ENCODE data around the gene PPP5C. TPM values are rescaled to one million over a fixed set of nuclear protein-coding genes. Genes with fewer than 3 reads are reported as not detected.

Gene PPP5C
- total and polyA plus RNA-seq, 4 donors, result 19.0 to 50.5 (median 28.3) TPM

DNA sequence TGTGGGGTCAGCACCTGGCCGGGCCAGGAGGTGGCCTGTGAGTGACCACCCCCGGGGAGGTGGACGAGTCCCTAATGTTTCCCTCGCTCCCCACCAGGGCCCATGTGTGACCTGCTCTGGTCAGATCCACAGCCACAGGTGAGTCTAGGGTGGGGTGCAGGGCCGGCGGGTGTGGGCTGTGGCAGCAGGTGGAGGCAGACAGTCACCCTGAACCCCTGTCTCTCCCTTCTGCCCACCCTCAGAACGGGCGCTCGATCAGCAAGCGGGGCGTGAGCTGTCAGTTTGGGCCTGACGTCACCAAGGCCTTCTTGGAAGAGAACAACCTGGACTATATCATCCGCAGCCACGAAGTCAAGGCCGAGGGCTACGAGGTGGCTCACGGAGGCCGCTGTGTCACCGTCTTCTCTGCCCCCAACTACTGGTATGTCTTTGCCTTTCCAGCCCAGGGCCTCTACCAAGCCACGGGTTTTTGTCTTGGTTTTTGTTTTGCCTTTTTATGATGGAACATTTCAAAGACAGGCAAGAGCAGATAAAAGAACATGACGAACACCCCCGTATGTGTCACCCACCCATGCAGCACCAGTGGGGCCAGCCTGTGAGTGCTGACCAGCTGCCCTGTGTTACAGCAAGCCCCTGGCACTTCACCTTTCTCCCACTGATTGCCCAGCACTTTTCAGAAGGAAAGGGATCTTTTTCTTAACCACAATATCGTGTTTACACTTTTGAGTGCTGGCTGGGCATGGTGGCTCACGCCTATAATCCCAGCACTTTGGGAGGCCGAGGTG lies 41.6 kb downstream of the PPP5C start:
- H3K9ac ChIP-seq (ENCODE audit: low read depth in 1 of 2, low read length in 2 of 2), result no peak overlapping the region
- no peak overlapping the region for H3K4me3 ChIP-seq (ENCODE audit: low read depth in 1 of 3, low read length in 3 of 3)
- 94% methylated on average over 25 of the region's 25 CpGs for WGBS
- H3K4me1 ChIP-seq (ENCODE audit: control insufficient read depth in 4 of 4, insufficient read depth in 4 of 4, low read length in 3 of 4), result peaks cover 0 to 5% (median 3%) of the 10 kb centered on the region in 4 donors
- H3K27ac ChIP-seq (ENCODE audit: low read depth in 1 of 2, low read length in 2 of 2), result no peak overlapping the region
- peaks cover 8 to 50% (median 21%) of the 10 kb centered on the region in 4 donors for H3K36me3 ChIP-seq (ENCODE audit: control insufficient read depth in 4 of 4, insufficient read depth in 3 of 4, low read depth in 1 of 4, low read length in 3 of 4)
- DNase-seq (ENCODE audit: low spot score), result no peak
- no peaks in the 10 kb centered on the region for H3K27me3 ChIP-seq (ENCODE audit: control insufficient read depth in 4 of 4, insufficient read depth in 4 of 4, low read length in 3 of 4)
- no peaks in the 10 kb centered on the region for H3K9me3 ChIP-seq (ENCODE audit: control insufficient read depth in 4 of 4, low read length in 3 of 4)
- TF ChIP-seq EGR1 (IDR thresholded peaks at IDR 0.05; ENCODE audit: low read depth in 2 of 2), result no peak
- TF ChIP-seq, protein P1, sequence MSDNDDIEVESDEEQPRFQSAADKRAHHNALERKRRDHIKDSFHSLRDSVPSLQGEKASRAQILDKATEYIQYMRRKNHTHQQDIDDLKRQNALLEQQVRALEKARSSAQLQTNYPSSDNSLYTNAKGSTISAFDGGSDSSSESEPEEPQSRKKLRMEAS (IDR thresholded peaks at IDR 0.05), result no peak
- TF ChIP-seq, protein P2, sequence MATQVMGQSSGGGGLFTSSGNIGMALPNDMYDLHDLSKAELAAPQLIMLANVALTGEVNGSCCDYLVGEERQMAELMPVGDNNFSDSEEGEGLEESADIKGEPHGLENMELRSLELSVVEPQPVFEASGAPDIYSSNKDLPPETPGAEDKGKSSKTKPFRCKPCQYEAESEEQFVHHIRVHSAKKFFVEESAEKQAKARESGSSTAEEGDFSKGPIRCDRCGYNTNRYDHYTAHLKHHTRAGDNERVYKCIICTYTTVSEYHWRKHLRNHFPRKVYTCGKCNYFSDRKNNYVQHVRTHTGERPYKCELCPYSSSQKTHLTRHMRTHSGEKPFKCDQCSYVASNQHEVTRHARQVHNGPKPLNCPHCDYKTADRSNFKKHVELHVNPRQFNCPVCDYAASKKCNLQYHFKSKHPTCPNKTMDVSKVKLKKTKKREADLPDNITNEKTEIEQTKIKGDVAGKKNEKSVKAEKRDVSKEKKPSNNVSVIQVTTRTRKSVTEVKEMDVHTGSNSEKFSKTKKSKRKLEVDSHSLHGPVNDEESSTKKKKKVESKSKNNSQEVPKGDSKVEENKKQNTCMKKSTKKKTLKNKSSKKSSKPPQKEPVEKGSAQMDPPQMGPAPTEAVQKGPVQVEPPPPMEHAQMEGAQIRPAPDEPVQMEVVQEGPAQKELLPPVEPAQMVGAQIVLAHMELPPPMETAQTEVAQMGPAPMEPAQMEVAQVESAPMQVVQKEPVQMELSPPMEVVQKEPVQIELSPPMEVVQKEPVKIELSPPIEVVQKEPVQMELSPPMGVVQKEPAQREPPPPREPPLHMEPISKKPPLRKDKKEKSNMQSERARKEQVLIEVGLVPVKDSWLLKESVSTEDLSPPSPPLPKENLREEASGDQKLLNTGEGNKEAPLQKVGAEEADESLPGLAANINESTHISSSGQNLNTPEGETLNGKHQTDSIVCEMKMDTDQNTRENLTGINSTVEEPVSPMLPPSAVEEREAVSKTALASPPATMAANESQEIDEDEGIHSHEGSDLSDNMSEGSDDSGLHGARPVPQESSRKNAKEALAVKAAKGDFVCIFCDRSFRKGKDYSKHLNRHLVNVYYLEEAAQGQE (IDR thresholded peaks at IDR 0.05), result no peak
- no peak for TF ChIP-seq YY1 (IDR thresholded peaks at IDR 0.05)
- TF ChIP-seq TAF1 (conservative IDR thresholded peaks at IDR 0.05), result no peak
- no peak for TF ChIP-seq SP1 (IDR thresholded peaks at IDR 0.05)
- TF ChIP-seq RAD21 (IDR thresholded peaks at IDR 0.05), result no peak
- TF ChIP-seq GABPA (IDR thresholded peaks at IDR 0.05 in 1 of 2, conservative IDR thresholded peaks at IDR 0.05 in 1 of 2), result no peak
- TF ChIP-seq, protein P3, sequence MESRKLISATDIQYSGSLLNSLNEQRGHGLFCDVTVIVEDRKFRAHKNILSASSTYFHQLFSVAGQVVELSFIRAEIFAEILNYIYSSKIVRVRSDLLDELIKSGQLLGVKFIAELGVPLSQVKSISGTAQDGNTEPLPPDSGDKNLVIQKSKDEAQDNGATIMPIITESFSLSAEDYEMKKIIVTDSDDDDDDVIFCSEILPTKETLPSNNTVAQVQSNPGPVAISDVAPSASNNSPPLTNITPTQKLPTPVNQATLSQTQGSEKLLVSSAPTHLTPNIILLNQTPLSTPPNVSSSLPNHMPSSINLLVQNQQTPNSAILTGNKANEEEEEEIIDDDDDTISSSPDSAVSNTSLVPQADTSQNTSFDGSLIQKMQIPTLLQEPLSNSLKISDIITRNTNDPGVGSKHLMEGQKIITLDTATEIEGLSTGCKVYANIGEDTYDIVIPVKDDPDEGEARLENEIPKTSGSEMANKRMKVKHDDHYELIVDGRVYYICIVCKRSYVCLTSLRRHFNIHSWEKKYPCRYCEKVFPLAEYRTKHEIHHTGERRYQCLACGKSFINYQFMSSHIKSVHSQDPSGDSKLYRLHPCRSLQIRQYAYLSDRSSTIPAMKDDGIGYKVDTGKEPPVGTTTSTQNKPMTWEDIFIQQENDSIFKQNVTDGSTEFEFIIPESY (IDR thresholded peaks at IDR 0.05), result no peak
- no peak for TF ChIP-seq FOXA2 (IDR thresholded peaks at IDR 0.05)
- no peak for TF ChIP-seq RXRA (IDR thresholded peaks at IDR 0.05)
- TF ChIP-seq, protein P4, sequence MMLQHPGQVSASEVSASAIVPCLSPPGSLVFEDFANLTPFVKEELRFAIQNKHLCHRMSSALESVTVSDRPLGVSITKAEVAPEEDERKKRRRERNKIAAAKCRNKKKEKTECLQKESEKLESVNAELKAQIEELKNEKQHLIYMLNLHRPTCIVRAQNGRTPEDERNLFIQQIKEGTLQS (IDR thresholded peaks at IDR 0.05), result no peak
- no peak for TF ChIP-seq JUND (IDR thresholded peaks at IDR 0.05)

DNA sequence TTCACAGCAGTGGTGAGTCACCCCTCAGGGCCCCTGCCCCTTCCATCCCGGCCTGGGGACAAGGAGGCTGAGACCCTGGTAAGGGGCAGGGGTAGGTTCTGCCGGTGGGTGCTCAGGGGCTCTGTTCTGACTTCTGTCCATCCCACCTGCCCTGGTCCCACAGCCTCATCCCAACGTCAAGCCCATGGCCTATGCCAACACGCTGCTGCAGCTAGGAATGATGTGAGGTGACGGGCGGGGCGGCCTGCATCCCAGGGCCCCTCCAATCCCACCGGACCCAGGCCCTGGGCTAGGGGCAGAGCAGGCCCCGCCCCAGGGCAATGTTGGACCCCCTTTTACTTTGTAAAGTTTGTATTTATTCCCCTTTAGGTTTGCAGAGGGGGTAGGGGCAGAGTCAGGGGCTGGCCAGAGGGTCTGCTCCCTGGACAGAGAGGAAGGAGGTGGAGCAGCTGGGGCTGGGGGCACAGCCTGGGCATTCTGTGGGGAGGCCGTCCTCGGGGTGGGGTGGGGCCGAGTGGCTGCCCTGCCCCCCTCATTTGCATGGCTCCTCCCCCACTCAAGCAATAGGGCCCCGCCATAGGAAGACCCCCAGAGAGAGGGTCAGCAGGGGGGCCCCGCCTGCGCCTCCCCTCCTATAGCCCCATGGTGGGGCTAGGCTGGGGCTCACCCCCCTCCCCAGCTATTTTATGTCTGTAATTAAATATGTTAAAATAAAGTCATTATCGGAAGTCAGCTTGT lies 43.4 kb downstream of the PPP5C start:
- Histone ChIP-seq H3K4me3 (ENCODE audit: low read depth in 1 of 3, low read length in 3 of 3) (no peak overlapping the region), H3K27ac (ENCODE audit: low read depth in 1 of 2, low read length in 2 of 2) (no peak overlapping the region), H3K9ac (ENCODE audit: low read depth in 1 of 2, low read length in 2 of 2) (no peak overlapping the region), H3K4me1 (ENCODE audit: control insufficient read depth in 4 of 4, insufficient read depth in 4 of 4, low read length in 3 of 4) (peaks cover 0 to 5% (median 3%) of the 10 kb centered on the region in 4 donors), H3K9me3 (ENCODE audit: control insufficient read depth in 4 of 4, low read length in 3 of 4) (no peaks in the 10 kb centered on the region), H3K27me3 (ENCODE audit: control insufficient read depth in 4 of 4, insufficient read depth in 4 of 4, low read length in 3 of 4) (no peaks in the 10 kb centered on the region), H3K36me3 (ENCODE audit: control insufficient read depth in 4 of 4, insufficient read depth in 3 of 4, low read depth in 1 of 4, low read length in 3 of 4) (peaks cover 0 to 43% (median 19%) of the 10 kb centered on the region in 4 donors)
- 96% methylated on average over 16 of the region's 16 CpGs for WGBS
- DNase-seq (ENCODE audit: low spot score), result no peak
- TF ChIP-seq, protein P2 (IDR thresholded peaks at IDR 0.05), result no peak
- TF ChIP-seq, protein P4 (IDR thresholded peaks at IDR 0.05), result no peak
- no peak for TF ChIP-seq HNF4G (IDR thresholded peaks at IDR 0.05)
- TF ChIP-seq, protein P5, sequence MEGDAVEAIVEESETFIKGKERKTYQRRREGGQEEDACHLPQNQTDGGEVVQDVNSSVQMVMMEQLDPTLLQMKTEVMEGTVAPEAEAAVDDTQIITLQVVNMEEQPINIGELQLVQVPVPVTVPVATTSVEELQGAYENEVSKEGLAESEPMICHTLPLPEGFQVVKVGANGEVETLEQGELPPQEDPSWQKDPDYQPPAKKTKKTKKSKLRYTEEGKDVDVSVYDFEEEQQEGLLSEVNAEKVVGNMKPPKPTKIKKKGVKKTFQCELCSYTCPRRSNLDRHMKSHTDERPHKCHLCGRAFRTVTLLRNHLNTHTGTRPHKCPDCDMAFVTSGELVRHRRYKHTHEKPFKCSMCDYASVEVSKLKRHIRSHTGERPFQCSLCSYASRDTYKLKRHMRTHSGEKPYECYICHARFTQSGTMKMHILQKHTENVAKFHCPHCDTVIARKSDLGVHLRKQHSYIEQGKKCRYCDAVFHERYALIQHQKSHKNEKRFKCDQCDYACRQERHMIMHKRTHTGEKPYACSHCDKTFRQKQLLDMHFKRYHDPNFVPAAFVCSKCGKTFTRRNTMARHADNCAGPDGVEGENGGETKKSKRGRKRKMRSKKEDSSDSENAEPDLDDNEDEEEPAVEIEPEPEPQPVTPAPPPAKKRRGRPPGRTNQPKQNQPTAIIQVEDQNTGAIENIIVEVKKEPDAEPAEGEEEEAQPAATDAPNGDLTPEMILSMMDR (IDR thresholded peaks at IDR 0.05; ENCODE audit: low read depth, low read length, missing input control), result no peak
- TF ChIP-seq HNF4A (conservative IDR thresholded peaks at IDR 0.05), result no peak
- no peak for TF ChIP-seq RXRA (IDR thresholded peaks at IDR 0.05)
- TF ChIP-seq FOXA1 (IDR thresholded peaks at IDR 0.05), result no peak

Measured in liver (tissue), 9 donors.